Activated T-cell treated with anti-CD3 and anti-CD28 coated beads, Interleukin-2, amount 50 U/mL, for 72 hours (primary cell): ENCODE results near the gene LRP1B. TPM values are rescaled to one million over a fixed set of nuclear protein-coding genes. Genes with fewer than 3 reads are reported as not detected.

Experiments
- ATAC-seq, 2 donors: fragments of 150-1000 bp; cut with Tn5 transposase; replicated peaks in 1 of 2; 2 replicates each; pipeline ENCODE4 v1.10.0; 2021; ENCODE audit warnings: moderate library complexity in 2 of 2, mild to moderate bottlenecking in 1 of 2
- DNase-seq, 2 donors: peaks; one replicate each; pipeline ENCODE4 v3.0.0; 2021 to 2022; ENCODE audit warnings: mixed read lengths in 1 of 2
- H3K27ac Mint-ChIP-seq: one replicate; pipeline ENCODE4 v1.8.0; 2022; ENCODE audit warnings: mild to moderate bottlenecking, moderate library complexity, mixed read lengths
- H3K27me3 Mint-ChIP-seq: one replicate; pipeline ENCODE4 v1.8.0; 2022; ENCODE audit warnings: low read depth, mixed read lengths
- H3K36me3 Mint-ChIP-seq, 2 donors: one replicate each; pipeline ENCODE4 v1.8.0; 2022; ENCODE audit warnings: mixed read lengths in 2 of 2, mild to moderate bottlenecking in 1 of 2; ENCODE audit not compliant: insufficient read depth in 2 of 2
- H3K4me1 Mint-ChIP-seq: one replicate; pipeline ENCODE4 v1.8.0; 2022; ENCODE audit warnings: low read depth, mixed read lengths
- H3K4me3 Mint-ChIP-seq, 2 donors: one replicate each; pipeline ENCODE4 v1.8.0; 2022; ENCODE audit warnings: mild to moderate bottlenecking in 2 of 2, mixed read lengths in 2 of 2, moderate library complexity in 2 of 2
- H3K9me3 Mint-ChIP-seq, 2 donors: one replicate each; pipeline ENCODE4 v1.8.0; 2022; ENCODE audit warnings: mixed read lengths in 2 of 2
- total RNA-seq, 2 donors: library from RNA; stranded (reverse); gene quantifications; one replicate each; pipeline ENCODE4 v1.2.3, GENCODE V29; 2022

LRP1B gene
- total RNA-seq, 2 donors from 2014 or later: not detected

DNA sequence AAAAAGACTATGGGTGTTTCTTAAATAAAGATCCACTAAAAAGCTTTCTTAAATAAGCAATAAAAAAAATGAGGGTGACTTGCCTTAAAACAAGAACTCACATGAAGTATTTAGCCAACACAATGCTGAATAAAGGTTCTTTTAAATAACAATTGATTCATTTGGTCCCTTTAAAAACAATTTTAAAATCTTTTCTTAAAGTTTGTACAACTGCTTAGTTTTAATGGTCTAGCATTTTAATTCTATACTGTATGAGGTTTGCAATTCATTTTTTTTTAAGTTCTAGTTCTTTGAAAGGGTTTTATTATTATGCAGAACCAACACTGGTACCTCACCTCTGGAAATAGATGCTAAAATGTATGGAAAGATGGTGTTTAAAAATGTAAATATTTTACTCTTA lies 1017.5 kb downstream of the LRP1B start:
- Mint-ChIP-seq H3K27ac (no peak overlapping the region), H3K27me3 (no peaks in the 10 kb centered on the region)

DNA sequence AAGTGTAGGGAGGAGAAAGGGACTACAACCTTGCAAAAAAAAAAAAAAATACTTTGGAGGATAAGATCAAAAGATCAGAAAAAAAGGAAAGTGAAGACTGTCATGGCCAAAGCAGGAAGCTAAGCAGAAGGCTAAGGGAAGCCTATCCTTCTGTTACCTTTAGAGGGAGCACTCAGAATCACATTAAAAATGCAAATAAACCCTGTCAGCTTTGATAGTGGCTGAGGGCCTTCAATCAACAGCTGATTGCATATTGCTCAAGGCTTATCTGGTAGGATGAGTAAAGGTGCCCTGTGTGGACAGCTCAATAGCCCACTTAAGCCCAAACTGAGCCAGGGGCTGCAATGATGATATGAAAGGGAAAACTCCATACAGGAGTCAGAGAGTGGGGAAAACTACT lies 1021.2 kb downstream of the LRP1B start:
- H3K27ac Mint-ChIP-seq: no peak overlapping the region
- no peak for DNase-seq
- no peaks in the 10 kb centered on the region for H3K4me1 Mint-ChIP-seq
- H3K36me3 Mint-ChIP-seq: no peaks in the 10 kb centered on the region
- no peak for ATAC-seq
- peaks cover 1 to 9% of the 10 kb centered on the region in 2 donors for H3K9me3 Mint-ChIP-seq
- H3K27me3 Mint-ChIP-seq: no peaks in the 10 kb centered on the region
- no peak overlapping the region for H3K4me3 Mint-ChIP-seq

More for the DNA sequence above, 1017.5 kb downstream of the LRP1B start:
- H3K4me1 Mint-ChIP-seq: no peaks in the 10 kb centered on the region
- ATAC-seq (no peak), DNase-seq (no peak)
- no peak overlapping the region for H3K4me3 Mint-ChIP-seq
- no peaks in the 10 kb centered on the region for H3K36me3 Mint-ChIP-seq
- peaks cover 1 to 8% of the 10 kb centered on the region in 2 donors for H3K9me3 Mint-ChIP-seq

DNA sequence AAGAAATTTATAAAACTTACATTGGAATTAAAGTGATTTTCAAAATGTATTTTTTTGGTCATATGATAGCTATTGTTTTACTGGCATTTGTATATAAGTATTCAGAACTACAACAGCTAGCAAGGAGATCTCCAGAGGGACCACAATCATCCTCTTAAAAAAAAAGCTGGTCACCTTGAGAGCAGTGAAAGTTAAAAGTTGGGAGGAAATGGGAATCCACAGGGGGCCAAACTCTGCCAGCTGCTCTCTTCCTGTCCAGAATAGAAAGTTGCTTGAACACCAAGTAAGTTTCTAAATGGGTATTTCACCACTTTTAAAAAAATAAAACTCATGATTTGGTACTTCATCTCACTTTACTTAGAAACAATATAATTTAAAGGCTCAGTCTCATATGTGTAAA lies 1025.1 kb downstream of the LRP1B start:
- Mint-ChIP-seq H3K27ac (no peak overlapping the region), H3K9me3 (peaks cover 1 to 6% of the 10 kb centered on the region in 2 donors), H3K4me3 (no peak overlapping the region), H3K27me3 (no peaks in the 10 kb centered on the region), H3K4me1 (no peaks in the 10 kb centered on the region), H3K36me3 (no peaks in the 10 kb centered on the region)
- ATAC-seq (no peak), DNase-seq (no peak)

DNA sequence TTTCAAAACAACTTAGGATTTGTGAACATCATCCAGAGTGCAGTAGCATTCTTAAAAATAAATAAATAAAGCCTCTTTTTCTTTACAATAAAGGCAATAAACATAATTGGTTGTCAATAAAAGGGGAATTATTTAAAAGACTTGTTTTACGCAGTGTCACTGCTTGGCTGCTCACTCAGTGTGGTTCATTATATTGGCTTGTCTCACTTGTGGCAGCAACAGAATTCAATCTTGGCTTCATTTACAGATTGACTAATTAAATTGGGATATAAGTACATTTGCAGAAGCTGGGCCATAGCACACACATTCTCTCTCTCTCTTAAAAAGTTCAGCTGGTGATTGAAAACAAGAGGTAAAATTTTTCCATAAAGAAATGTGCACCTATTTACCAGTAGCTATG lies 1027.6 kb downstream of the LRP1B start:
- ATAC-seq (no peak), DNase-seq (no peak)
- Mint-ChIP-seq H3K4me3 (no peak overlapping the region), H3K27me3 (no peaks in the 10 kb centered on the region), H3K36me3 (no peaks in the 10 kb centered on the region), H3K4me1 (no peaks in the 10 kb centered on the region), H3K27ac (no peak overlapping the region), H3K9me3 (peaks cover 0 to 2% of the 10 kb centered on the region in 2 donors)

DNA sequence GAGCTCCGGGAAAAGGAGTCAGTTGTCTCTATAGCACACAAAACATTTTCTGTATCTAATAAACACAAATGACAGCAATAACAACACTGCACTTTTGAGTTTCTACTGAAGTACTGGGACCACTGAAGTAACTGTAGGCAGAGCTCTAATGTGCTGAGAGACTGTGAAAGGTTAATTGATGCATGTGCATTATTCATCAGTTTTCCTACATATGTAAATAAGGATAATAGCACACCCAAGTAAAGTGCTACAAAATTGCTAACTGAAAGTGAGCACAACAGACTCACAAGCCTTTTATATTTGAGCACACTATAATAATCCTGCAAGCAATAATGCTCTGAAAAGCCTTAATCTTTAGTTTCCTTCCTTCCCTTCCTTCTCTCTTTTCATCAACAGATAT lies 1051.6 kb downstream of the LRP1B start:
- peaks cover 2 to 4% of the 10 kb centered on the region in 2 donors for H3K9me3 Mint-ChIP-seq
- H3K4me1 Mint-ChIP-seq: no peaks in the 10 kb centered on the region
- no peak for DNase-seq
- no peak for ATAC-seq
- no peaks in the 10 kb centered on the region for H3K27me3 Mint-ChIP-seq
- H3K27ac Mint-ChIP-seq: no peak overlapping the region
- H3K36me3 Mint-ChIP-seq: no peaks in the 10 kb centered on the region
- no peak overlapping the region for H3K4me3 Mint-ChIP-seq

DNA sequence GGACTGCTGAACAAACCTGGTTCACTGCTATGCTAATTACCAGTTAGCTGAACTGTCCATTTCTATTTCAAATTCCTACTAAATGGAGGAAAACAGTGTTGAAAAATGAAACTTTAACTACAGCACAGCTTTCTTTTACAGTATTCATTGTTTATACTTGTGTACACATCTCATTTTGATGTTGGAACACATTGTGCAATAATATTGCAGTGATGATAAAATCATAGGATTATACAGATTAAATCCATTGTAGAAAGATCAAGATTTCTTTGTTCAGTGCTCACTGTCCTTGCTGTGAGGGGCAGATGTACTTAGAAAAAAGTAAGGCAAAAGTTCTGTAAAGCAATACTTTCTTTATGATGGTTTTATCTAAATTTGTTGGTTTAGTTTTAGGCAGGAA lies 1055.1 kb downstream of the LRP1B start:
- Mint-ChIP-seq H3K36me3 (no peaks in the 10 kb centered on the region), H3K9me3 (peaks cover 2% of the 10 kb centered on the region in 2 donors), H3K4me3 (no peak overlapping the region), H3K4me1 (no peaks in the 10 kb centered on the region), H3K27ac (no peak overlapping the region), H3K27me3 (no peaks in the 10 kb centered on the region)
- no peak for ATAC-seq
- DNase-seq: no peak

DNA sequence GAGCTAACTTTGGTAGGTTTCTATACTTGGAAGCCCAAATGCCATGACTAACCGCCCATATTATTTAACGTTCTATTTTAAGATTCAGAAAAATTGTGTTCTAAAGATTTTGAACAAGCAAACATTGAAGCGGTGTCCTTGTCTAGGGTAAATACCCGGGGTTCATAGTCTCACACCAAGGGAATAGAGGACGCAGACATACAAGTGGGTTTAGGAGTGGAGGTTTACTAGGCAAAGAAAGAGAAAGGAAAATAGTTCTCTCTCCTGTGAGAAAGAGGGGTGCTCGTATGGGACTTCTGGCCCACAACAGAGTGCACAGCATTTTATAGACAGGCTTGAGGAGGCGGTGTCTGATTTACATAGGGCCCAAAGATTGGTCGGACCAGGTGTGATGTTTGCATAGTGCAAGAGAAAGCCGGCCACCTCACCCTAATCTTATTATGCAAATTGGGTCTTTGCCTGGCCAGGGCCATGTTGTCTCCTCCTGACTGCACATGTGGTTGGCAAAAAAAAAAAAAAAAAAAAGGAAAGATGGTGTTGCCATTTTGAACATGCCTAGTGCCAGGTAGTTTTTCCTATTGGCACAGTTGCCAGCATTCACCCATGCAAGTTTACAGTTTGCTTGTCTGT lies 1062.6 kb downstream of the LRP1B start:
- Mint-ChIP-seq H3K4me1 (no peaks in the 10 kb centered on the region), H3K27ac (no peak overlapping the region), H3K9me3 (peaks cover 2 to 12% of the 10 kb centered on the region in 2 donors), H3K4me3 (no peak overlapping the region), H3K36me3 (no peaks in the 10 kb centered on the region), H3K27me3 (no peaks in the 10 kb centered on the region)
- DNase-seq: no peak
- no peak for ATAC-seq

DNA sequence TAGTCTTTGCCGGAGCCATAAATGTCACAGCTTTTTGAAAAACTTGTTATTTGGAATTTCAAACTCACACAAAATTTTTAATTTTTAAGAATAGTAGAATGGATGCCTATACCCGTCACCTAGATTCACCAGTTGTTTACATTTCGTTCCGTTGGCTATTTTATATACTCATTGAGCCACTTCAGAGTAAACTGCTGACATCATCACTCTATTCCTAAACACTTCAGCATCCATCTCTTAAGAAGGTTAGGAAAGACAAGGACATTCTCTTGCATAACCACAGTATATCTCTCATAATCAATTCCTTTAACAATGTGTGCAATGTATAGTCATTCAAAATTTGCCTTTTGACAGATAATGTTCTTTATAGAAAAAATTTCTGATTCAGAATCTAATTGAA lies 1065.8 kb downstream of the LRP1B start:
- H3K27ac Mint-ChIP-seq: no peak overlapping the region
- DNase-seq (no peak), ATAC-seq (no peak)
- H3K4me1 Mint-ChIP-seq: no peaks in the 10 kb centered on the region
- no peaks in the 10 kb centered on the region for H3K36me3 Mint-ChIP-seq
- H3K9me3 Mint-ChIP-seq: peaks cover 4 to 12% of the 10 kb centered on the region in 2 donors
- H3K4me3 Mint-ChIP-seq: no peak overlapping the region
- H3K27me3 Mint-ChIP-seq: no peaks in the 10 kb centered on the region

DNA sequence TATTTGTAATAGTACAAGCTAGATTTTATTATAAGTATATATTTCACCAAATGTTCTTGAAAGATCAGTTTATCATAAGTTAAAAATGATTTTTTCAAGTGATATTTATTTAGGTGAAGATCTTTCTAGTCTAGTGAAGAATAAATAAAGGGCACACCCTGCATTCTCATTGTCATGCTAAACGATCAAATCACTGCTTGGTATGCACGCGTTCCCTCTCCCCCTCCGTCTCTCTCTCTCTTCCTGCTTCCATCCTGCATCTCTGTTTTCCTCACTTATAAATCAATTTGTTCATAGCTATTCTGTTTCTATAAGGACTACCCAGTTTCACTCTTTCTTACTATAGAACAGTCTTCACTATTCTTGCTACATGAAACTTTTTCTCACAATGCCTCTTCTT lies 1067.4 kb downstream of the LRP1B start:
- no peak overlapping the region for H3K4me3 Mint-ChIP-seq
- no peak for DNase-seq
- no peaks in the 10 kb centered on the region for H3K27me3 Mint-ChIP-seq
- H3K36me3 Mint-ChIP-seq: no peaks in the 10 kb centered on the region
- H3K9me3 Mint-ChIP-seq: peaks cover 4 to 14% of the 10 kb centered on the region in 2 donors
- ATAC-seq: no peak
- no peak overlapping the region for H3K27ac Mint-ChIP-seq
- H3K4me1 Mint-ChIP-seq: no peaks in the 10 kb centered on the region

DNA sequence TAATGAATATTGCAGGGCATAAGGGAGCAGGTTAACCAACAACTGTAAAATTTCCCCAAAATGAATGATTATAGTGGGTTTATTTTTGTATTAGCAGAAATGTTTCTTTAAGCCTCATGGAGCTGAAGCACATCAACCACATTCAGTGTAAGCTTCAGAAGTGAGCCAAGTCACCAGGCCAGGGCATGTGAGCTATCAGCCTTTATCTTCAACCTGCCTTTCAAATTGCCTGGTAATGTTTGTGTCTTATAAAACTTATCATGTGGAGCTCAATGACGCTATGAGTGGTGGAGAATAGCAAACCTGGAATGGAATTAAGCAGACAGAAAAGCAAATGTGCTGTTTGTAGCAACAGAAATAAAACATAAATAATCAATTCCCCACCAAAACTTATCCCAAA lies 1068.4 kb downstream of the LRP1B start:
- no peaks in the 10 kb centered on the region for H3K4me1 Mint-ChIP-seq
- H3K27me3 Mint-ChIP-seq: no peaks in the 10 kb centered on the region
- peaks cover 4 to 8% of the 10 kb centered on the region in 2 donors for H3K9me3 Mint-ChIP-seq
- DNase-seq: no peak
- ATAC-seq: no peak
- H3K36me3 Mint-ChIP-seq: no peaks in the 10 kb centered on the region
- H3K4me3 Mint-ChIP-seq: no peak overlapping the region
- no peak overlapping the region for H3K27ac Mint-ChIP-seq

DNA sequence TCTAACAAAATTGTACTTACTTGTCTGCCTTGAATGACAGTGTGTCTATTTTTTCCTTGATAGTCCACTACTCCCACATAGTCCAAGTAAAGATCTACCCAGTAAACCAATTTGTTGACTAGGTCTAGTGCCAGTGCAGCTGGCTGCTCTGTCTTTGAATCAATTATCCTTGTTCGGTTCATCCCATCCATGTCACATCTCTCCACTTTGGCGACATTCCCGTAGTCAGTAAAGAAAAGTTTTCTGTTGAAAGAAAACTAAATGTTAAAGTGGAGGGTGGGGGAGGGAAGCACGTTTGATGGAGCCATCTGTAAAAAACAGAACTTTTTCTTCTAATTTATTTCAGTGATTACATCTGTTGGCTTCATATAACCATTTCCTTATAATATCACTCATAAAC lies 1068.8 kb downstream of the LRP1B start:
- H3K4me1 Mint-ChIP-seq: no peaks in the 10 kb centered on the region
- no peak for DNase-seq

DNA sequence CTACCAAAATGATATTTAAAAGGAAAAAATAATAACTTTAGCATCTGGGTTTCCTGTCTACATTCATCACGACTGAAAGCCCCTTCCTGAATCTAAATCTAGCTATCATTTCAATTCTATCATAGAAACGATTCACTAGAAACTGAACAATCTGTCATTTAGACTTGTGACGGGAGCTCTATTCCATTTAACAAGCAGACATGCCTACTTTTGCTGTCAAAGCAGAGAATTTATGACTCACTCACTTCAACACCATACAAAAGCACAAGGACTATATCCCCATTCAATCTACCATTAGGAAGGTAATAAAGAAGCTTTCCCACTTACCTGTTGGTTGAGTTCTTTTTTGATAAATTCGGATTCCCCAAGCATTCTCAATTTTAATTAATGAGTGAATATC lies 1072.3 kb downstream of the LRP1B start:
- peaks cover 2 to 6% of the 10 kb centered on the region in 2 donors for H3K9me3 Mint-ChIP-seq
- DNase-seq (no peak), ATAC-seq (no peak)
- H3K4me1 Mint-ChIP-seq: no peaks in the 10 kb centered on the region
- H3K36me3 Mint-ChIP-seq: no peaks in the 10 kb centered on the region
- H3K4me3 Mint-ChIP-seq: no peak overlapping the region
- no peaks in the 10 kb centered on the region for H3K27me3 Mint-ChIP-seq
- no peak overlapping the region for H3K27ac Mint-ChIP-seq

More for the DNA sequence above, 1068.8 kb downstream of the LRP1B start:
- H3K9me3 Mint-ChIP-seq: peaks cover 4 to 7% of the 10 kb centered on the region in 2 donors
- H3K27me3 Mint-ChIP-seq: no peaks in the 10 kb centered on the region
- no peaks in the 10 kb centered on the region for H3K36me3 Mint-ChIP-seq
- H3K4me3 Mint-ChIP-seq: no peak overlapping the region
- no peak overlapping the region for H3K27ac Mint-ChIP-seq
- ATAC-seq: no peak

DNA sequence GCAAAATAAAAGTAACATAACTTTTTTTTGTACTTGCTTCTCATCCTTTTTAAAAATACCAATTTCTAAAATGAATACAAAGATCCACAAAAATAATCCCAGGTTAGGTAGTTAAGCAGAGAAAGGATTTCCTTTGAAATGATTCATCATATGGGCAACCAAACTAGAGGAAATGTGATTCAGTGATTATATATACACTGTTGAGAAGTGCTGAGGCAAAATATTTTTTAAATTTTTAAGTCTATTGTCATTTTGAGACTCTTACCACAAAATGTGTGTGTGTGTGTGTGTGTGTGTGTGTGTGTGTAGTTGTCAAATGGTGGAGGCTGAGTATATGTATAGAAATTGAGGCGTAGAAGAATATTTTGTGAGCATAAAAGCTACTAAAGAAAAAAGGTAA lies 1075.3 kb downstream of the LRP1B start:
- no peaks in the 10 kb centered on the region for H3K4me1 Mint-ChIP-seq
- no peak overlapping the region for H3K4me3 Mint-ChIP-seq
- ATAC-seq (no peak), DNase-seq (no peak)
- H3K27ac Mint-ChIP-seq: no peak overlapping the region
- no peaks in the 10 kb centered on the region for H3K36me3 Mint-ChIP-seq
- H3K9me3 Mint-ChIP-seq: peaks cover 0 to 6% of the 10 kb centered on the region in 2 donors
- H3K27me3 Mint-ChIP-seq: no peaks in the 10 kb centered on the region

DNA sequence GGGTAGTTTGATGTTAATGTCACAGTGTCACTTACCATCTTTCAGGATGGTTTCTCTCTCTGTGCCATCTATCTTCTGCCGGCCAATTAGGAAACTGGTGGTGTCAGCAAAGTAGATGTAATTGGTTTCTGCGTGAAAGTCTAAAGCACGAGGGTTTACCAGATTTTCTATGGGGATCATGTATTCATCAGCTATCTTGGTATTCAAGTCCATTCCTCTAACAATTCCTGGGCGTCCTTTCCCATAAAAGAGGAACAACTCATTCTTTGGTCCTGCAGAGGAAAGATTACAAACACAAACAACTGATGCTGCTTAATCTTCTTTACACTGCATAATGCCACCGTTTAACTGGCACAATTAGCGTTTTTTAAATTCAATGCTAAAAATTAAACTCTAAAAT lies 1081.9 kb downstream of the LRP1B start:
- DNase-seq (no peak), ATAC-seq (no peak)
- Mint-ChIP-seq H3K4me3 (no peak overlapping the region), H3K27me3 (no peaks in the 10 kb centered on the region), H3K9me3 (peaks cover 0 to 8% of the 10 kb centered on the region in 2 donors), H3K4me1 (no peaks in the 10 kb centered on the region), H3K36me3 (no peaks in the 10 kb centered on the region), H3K27ac (no peak overlapping the region)
